HCT116 (cell line): ENCODE data around the gene KIAA1614. TPM values are rescaled to one million over a fixed set of nuclear protein-coding genes. Genes with fewer than 3 reads are reported as not detected.

Experiments used
- ATAC-seq: fragments of 200-7000 bp; cut with Tn5 transposase; 2 replicates; pipeline ENCODE4 v1.9.1; 2020; ENCODE audit warnings: mild to moderate bottlenecking, moderate library complexity
- BruUV-seq: library from RNA; stranded (reverse); fragments of 400-500 nt; replicated peaks from 2 replicates; lab custom pipeline; 2021; lab: Mats Ljungman, UMichigan
- CTCF ChIA-PET: fragments of 300-600 bp; sonication (Branson Sonifier 250); formaldehyde crosslinking; loops from one replicate; lab custom pipeline; 2021; ENCODE audit warnings: antibody characterized with exemption; lab: Charles Lee
- POLR2A ChIA-PET: fragments of 300-600, 350-600 bp; sonication (Branson Sonifier 250); formaldehyde crosslinking; loops from one replicate; lab custom pipeline; 2021; ENCODE audit warnings: antibody characterized with exemption; lab: Charles Lee
- RAD21 ChIA-PET, 2 experiments: fragments of 300-600 bp; sonication (Branson Sonifier 250); formaldehyde crosslinking; loops; one replicate each; lab custom pipeline; 2023; ENCODE audit warnings: low total read pairs in 2 of 2; ENCODE audit not compliant: uncharacterized antibody in 2 of 2, unreplicated experiment in 2 of 2, low non-redundant PET in 1 of 2; lab: Charles Lee
- DNase-seq: peaks from one replicate; pipeline ENCODE4 v3.0.0-alpha.2; 2010; ENCODE audit warnings: low read depth, low spot score
- H2AFZ ChIP-seq: fragments of 200-600 bp; shearing (Covaris generic), sonication (generic); 2 replicates; pipeline ENCODE4 v1.6.1; 2017; ENCODE audit warnings: low read depth, mixed run types, mixed read lengths, antibody characterized with exemption, low read length; ENCODE audit not compliant: poor library complexity, severe bottlenecking
- H3K27ac ChIP-seq: 2 replicates; pipeline ENCODE4 v1.5.1; 2012; ENCODE audit warnings: low read depth, low read length
- H3K27me3 ChIP-seq: fragments of 200-600 bp; sonication (generic); 2 replicates; pipeline ENCODE4 v1.6.1; 2016; ENCODE audit warnings: mixed run types, low read length, mixed read lengths; ENCODE audit not compliant: insufficient read depth
- H3K36me3 ChIP-seq, 2 experiments: fragments of 200-500 bp in 1 of 2; fragments of 200-600 bp in 1 of 2; sonication (Bioruptor generic) in 1 of 2; sonication (generic) in 1 of 2; 2 replicates each; pipeline versions ENCODE4 v1.5.1 to v1.6.1; 2014 to 2016; ENCODE audit warnings: low read length in 2 of 2, inconsistent platforms in 1 of 2, mixed read lengths in 1 of 2, mixed run types in 1 of 2; ENCODE audit not compliant: insufficient read depth in 2 of 2, control insufficient read depth in 1 of 2
- H3K4me1 ChIP-seq, 2 experiments: fragments of 200-600 bp in 1 of 2; sonication (generic) in 1 of 2; 2 replicates each; pipeline versions ENCODE4 v1.5.1 to v1.6.1; 2012 to 2017; ENCODE audit warnings: low read length in 2 of 2, inconsistent platforms in 1 of 2, mild to moderate bottlenecking in 1 of 2, mixed read lengths in 1 of 2, mixed run types in 1 of 2, moderate library complexity in 1 of 2; ENCODE audit not compliant: insufficient read depth in 2 of 2, control insufficient read depth in 1 of 2
- H3K4me2 ChIP-seq: fragments of 200-600 bp; sonication (generic); 2 replicates; pipeline ENCODE4 v1.6.1; 2017; ENCODE audit warnings: mixed run types, low read length, mixed read lengths
- H3K4me3 ChIP-seq, 2 experiments: fragments of 200-600 bp in 1 of 2; sonication (generic) in 1 of 2; replicated peaks in 1 of 2; 2 replicates each; pipeline ENCODE4 v1.5.1; 2011 to 2016; ENCODE audit warnings: low read length in 2 of 2, control low read depth in 1 of 2, low read depth in 1 of 2, mild to moderate bottlenecking in 1 of 2, mixed read lengths in 1 of 2, mixed run types in 1 of 2
- H3K79me2 ChIP-seq: fragments of 200-600 bp; sonication (generic); 2 replicates; pipeline ENCODE4 v1.6.1; 2017; ENCODE audit warnings: mild to moderate bottlenecking, mixed run types, low read length, moderate library complexity, mixed read lengths; ENCODE audit not compliant: insufficient read depth
- H3K9ac ChIP-seq: fragments of 200-600 bp; sonication (generic); 2 replicates; pipeline ENCODE4 v1.6.1; 2016; ENCODE audit warnings: low read length, mixed read lengths
- H3K9me2 ChIP-seq: fragments of 200-600 bp; sonication (generic), shearing (Covaris generic); 2 replicates; pipeline ENCODE4 v1.6.1; 2017; ENCODE audit warnings: mixed run types, mild to moderate bottlenecking, moderate library complexity; ENCODE audit not compliant: insufficient read depth
- H3K9me3 ChIP-seq, 2 experiments: fragments of 200-500 bp in 1 of 2; fragments of 200-600 bp in 1 of 2; sonication (Bioruptor generic) in 1 of 2; sonication (generic) in 1 of 2; 2 replicates each; pipeline ENCODE4 v1.6.1; 2014 to 2017; ENCODE audit warnings: low read length in 2 of 2, mixed read lengths in 2 of 2, inconsistent platforms in 1 of 2, low read depth in 1 of 2, mild to moderate bottlenecking in 1 of 2, mixed run types in 1 of 2, moderate library complexity in 1 of 2; ENCODE audit not compliant: control insufficient read depth in 1 of 2, insufficient read depth in 1 of 2
- H4K20me1 ChIP-seq: fragments of 200-600 bp; sonication (generic), shearing (Covaris generic); 2 replicates; pipeline ENCODE4 v1.6.1; 2017; ENCODE audit warnings: mixed run types, mild to moderate bottlenecking, moderate library complexity; ENCODE audit not compliant: insufficient read depth
- ATF3 ChIP-seq: IDR thresholded peaks from 2 replicates; pipeline ENCODE4 v1.6.1; 2012
- CBX3 ChIP-seq: IDR thresholded peaks from 2 replicates; pipeline ENCODE4 v1.6.1; 2012; ENCODE audit warnings: low read depth
- CEBPB ChIP-seq: IDR thresholded peaks from 2 replicates; pipeline ENCODE4 v1.6.1; 2012; ENCODE audit warnings: low read depth
- ELF1 ChIP-seq: IDR thresholded peaks from 2 replicates; pipeline ENCODE4 v1.6.1; 2012; ENCODE audit warnings: low read depth, borderline replicate concordance
- EZH2phosphoT487 ChIP-seq: fragments of 200-600 bp; IDR thresholded peaks from 2 replicates; pipeline ENCODE4 v1.6.1; 2018; ENCODE audit warnings: antibody characterized with exemption, borderline replicate concordance
- FOSL1 ChIP-seq: IDR thresholded peaks from 2 replicates; pipeline ENCODE4 v1.6.1; 2012; ENCODE audit warnings: low read depth
- JUND ChIP-seq: IDR thresholded peaks from 2 replicates; pipeline ENCODE4 v1.6.1; 2012
- MAX ChIP-seq: IDR thresholded peaks from 2 replicates; pipeline ENCODE4 v1.6.1; 2012
- POLR2A ChIP-seq: IDR thresholded peaks from 2 replicates; pipeline ENCODE4 v1.7.0; 2011; ENCODE audit warnings: borderline replicate concordance; ENCODE audit not compliant: insufficient read depth, insufficient read length; ENCODE audit errors: extremely low read depth
- RAD21 ChIP-seq: IDR thresholded peaks from 2 replicates; pipeline ENCODE4 v1.6.1; 2012; ENCODE audit warnings: low read depth, mild to moderate bottlenecking
- REST ChIP-seq: IDR thresholded peaks from 2 replicates; pipeline ENCODE4 v1.6.1; 2012; ENCODE audit warnings: low read depth
- SIN3A ChIP-seq: IDR thresholded peaks from 2 replicates; pipeline ENCODE4 v1.6.1; 2012; ENCODE audit warnings: low read depth
- SP1 ChIP-seq: IDR thresholded peaks from 2 replicates; pipeline ENCODE4 v1.6.1; 2012; ENCODE audit warnings: low read depth
- SRF ChIP-seq: IDR thresholded peaks from 2 replicates; pipeline ENCODE4 v1.6.1; 2012; ENCODE audit warnings: low read depth
- TCF7L2 ChIP-seq: IDR thresholded peaks from 2 replicates; pipeline ENCODE4 v1.7.0; 2011; ENCODE audit warnings: borderline replicate concordance, inconsistent platforms; ENCODE audit not compliant: insufficient read depth, insufficient read length; ENCODE audit errors: extremely low read depth
- YY1 ChIP-seq: IDR thresholded peaks from 2 replicates; pipeline ENCODE4 v1.6.1; 2011; ENCODE audit warnings: low read length, low read depth, moderate library complexity, mild to moderate bottlenecking; ENCODE audit not compliant: insufficient replicate concordance; ENCODE audit errors: extremely low read depth
- ZFX ChIP-seq: fragments of 450-650 bp; IDR thresholded peaks from 2 replicates; pipeline ENCODE4 v1.6.1; 2017
- ZNF274 ChIP-seq: fragments of 200-500 bp; sonication (Bioruptor generic); IDR thresholded peaks from 2 replicates; pipeline ENCODE4 v1.6.1; 2014; ENCODE audit warnings: mild to moderate bottlenecking, low read depth, low read length, inconsistent platforms
- intact Hi-C: fragments of 100-400 bp; cut with micrococcal nuclease; formaldehyde crosslinking; loops from 2 replicates; pipeline ENCODE4 v1.10.0; 2022
- total RNA-seq: library from RNA; stranded (reverse); gene quantifications from one replicate; pipeline ENCODE4 v1.2.1, GENCODE V29; 2021; ENCODE audit not compliant: unreplicated experiment
- TF ChIP-seq, protein P1 (sequence below): IDR thresholded peaks from 2 replicates; pipeline ENCODE4 v1.6.1; 2011; ENCODE audit warnings: mild to moderate bottlenecking, low read length, moderate library complexity; ENCODE audit not compliant: insufficient replicate concordance; ENCODE audit errors: extremely low read depth
- TF ChIP-seq, protein P2 (sequence below), 3 experiments: fragments of 200-600 bp in 1 of 3; sonication (generic) in 1 of 3; IDR thresholded peaks in 2 of 3; conservative IDR thresholded peaks in 1 of 3; 2 replicates each; pipeline ENCODE4 v1.5.1; 2012 to 2017; ENCODE audit warnings: low read depth in 2 of 3, low read length in 2 of 3, antibody characterized with exemption in 1 of 3, borderline replicate concordance in 1 of 3, control low read depth in 1 of 3, mild to moderate bottlenecking in 1 of 3, mixed read lengths in 1 of 3, mixed run types in 1 of 3, moderate library complexity in 1 of 3; ENCODE audit not compliant: insufficient read depth in 1 of 3

KIAA1614 gene
- total RNA-seq, 1 experiment from 2014 or later = 0.25 TPM

GRCh38 chr1:180937624-180938225 is 25.0 kb downstream of the KIAA1614 start:
- DNase-seq (no peak), ATAC-seq (no peak)
- BruUV-seq = no TSS peak
- Histone ChIP-seq H3K79me2 (no peaks in the 10 kb centered on the region), H4K20me1 (no peaks in the 10 kb centered on the region), H2AFZ (no peak overlapping the region), H3K9me3 (no peaks in the 10 kb centered on the region), H3K4me1 (no peaks in the 10 kb centered on the region), H3K36me3 (no peaks in the 10 kb centered on the region), H3K9me2 (no peaks in the 10 kb centered on the region), H3K4me3 (no peak overlapping the region), H3K4me2 (no peak overlapping the region), H3K27ac (no peak overlapping the region), H3K27me3 (no peaks in the 10 kb centered on the region), H3K9ac (no peak overlapping the region)
- POLR2A ChIA-PET = interaction anchor here (0.5 kb wide), 1 partner anchor 26 kb away, joined by 3 read pairs; no protein-coding TSS in a partner anchor
- RAD21 ChIA-PET = no interaction called here
- TF ChIP-seq ATF3 = no peak
- TF ChIP-seq CBX3 = no peak
- no peak for TF ChIP-seq SP1
- TF ChIP-seq ZFX = no peak
- TF ChIP-seq, protein P1, sequence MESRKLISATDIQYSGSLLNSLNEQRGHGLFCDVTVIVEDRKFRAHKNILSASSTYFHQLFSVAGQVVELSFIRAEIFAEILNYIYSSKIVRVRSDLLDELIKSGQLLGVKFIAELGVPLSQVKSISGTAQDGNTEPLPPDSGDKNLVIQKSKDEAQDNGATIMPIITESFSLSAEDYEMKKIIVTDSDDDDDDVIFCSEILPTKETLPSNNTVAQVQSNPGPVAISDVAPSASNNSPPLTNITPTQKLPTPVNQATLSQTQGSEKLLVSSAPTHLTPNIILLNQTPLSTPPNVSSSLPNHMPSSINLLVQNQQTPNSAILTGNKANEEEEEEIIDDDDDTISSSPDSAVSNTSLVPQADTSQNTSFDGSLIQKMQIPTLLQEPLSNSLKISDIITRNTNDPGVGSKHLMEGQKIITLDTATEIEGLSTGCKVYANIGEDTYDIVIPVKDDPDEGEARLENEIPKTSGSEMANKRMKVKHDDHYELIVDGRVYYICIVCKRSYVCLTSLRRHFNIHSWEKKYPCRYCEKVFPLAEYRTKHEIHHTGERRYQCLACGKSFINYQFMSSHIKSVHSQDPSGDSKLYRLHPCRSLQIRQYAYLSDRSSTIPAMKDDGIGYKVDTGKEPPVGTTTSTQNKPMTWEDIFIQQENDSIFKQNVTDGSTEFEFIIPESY = no peak
- TF ChIP-seq EZH2phosphoT487 = no peak
- TF ChIP-seq JUND = no peak
- TF ChIP-seq REST = no peak
- no peak for TF ChIP-seq ELF1
- TF ChIP-seq, protein P2, sequence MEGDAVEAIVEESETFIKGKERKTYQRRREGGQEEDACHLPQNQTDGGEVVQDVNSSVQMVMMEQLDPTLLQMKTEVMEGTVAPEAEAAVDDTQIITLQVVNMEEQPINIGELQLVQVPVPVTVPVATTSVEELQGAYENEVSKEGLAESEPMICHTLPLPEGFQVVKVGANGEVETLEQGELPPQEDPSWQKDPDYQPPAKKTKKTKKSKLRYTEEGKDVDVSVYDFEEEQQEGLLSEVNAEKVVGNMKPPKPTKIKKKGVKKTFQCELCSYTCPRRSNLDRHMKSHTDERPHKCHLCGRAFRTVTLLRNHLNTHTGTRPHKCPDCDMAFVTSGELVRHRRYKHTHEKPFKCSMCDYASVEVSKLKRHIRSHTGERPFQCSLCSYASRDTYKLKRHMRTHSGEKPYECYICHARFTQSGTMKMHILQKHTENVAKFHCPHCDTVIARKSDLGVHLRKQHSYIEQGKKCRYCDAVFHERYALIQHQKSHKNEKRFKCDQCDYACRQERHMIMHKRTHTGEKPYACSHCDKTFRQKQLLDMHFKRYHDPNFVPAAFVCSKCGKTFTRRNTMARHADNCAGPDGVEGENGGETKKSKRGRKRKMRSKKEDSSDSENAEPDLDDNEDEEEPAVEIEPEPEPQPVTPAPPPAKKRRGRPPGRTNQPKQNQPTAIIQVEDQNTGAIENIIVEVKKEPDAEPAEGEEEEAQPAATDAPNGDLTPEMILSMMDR (IDR thresholded peaks at IDR 0.05 in 2 of 3, conservative IDR thresholded peaks at IDR 0.05 in 1 of 3; ENCODE audit: borderline replicate concordance in 1 of 3, insufficient read depth in 1 of 3, low read depth in 2 of 3, low read length in 2 of 3) = no peak
- no peak for TF ChIP-seq POLR2A
- TF ChIP-seq SRF = no peak
- TF ChIP-seq TCF7L2 = no peak
- no peak for TF ChIP-seq FOSL1
- TF ChIP-seq MAX = no peak
- no peak for TF ChIP-seq RAD21
- TF ChIP-seq SIN3A = no peak
- TF ChIP-seq ZNF274 = no peak
- TF ChIP-seq YY1 = no peak
- no peak for TF ChIP-seq CEBPB
- intact Hi-C loops = no loop called here
- CTCF ChIA-PET = no interaction called here
